Thyroid gland (tissue), 4 donors: Measurements from ENCODE around the gene MYO15A. TPM values are rescaled to one million over a fixed set of nuclear protein-coding genes. Genes with fewer than 3 reads are reported as not detected.

Experiments
- DNase-seq, 2 donors: peaks; one replicate each; pipeline ENCODE4 v3.0.0-alpha.2; 2019
- H3K27ac ChIP-seq, 3 donors: fragments of 200-600 bp; sonication (generic); 1 replicate in 2 of 3; 2 replicates in 1 of 3; pipeline ENCODE4 v1.5.1; 2016 to 2019; ENCODE audit warnings: mild to moderate bottlenecking in 1 of 3, moderate library complexity in 1 of 3
- H3K27me3 ChIP-seq: fragments of 200-600 bp; sonication (generic); one replicate; pipeline ENCODE4 v1.5.1; 2019
- H3K36me3 ChIP-seq, 2 donors: fragments of 200-600 bp; sonication (generic); one replicate each; pipeline ENCODE4 v1.5.1; 2016 to 2019
- H3K4me1 ChIP-seq, 2 donors: fragments of 200-600 bp; sonication (generic); one replicate each; pipeline ENCODE4 v1.5.1; 2017 to 2019
- H3K4me3 ChIP-seq, 3 donors: fragments of 200-600 bp; sonication (generic); replicated peaks in 1 of 3; 1 replicate in 2 of 3; 2 replicates in 1 of 3; pipeline ENCODE4 v1.5.1; 2016; ENCODE audit warnings: mild to moderate bottlenecking in 1 of 3
- H3K9me3 ChIP-seq: fragments of 200-600 bp; sonication (generic); one replicate; pipeline ENCODE4 v1.5.1; 2017
- POLR2A ChIP-seq, 2 donors: fragments of 450-650 bp; IDR thresholded peaks; one replicate each; pipeline ENCODE4 v1.6.1; 2017; ENCODE audit warnings: antibody characterized with exemption in 2 of 2, mild to moderate bottlenecking in 2 of 2, moderate library complexity in 1 of 2
- WGBS, 2 donors: methylation state at CpG; one replicate each; pipeline ENCODE4 v1.1.5; 2017; 5-methylcytosine and 5-hydroxymethylcytosine counted together
- intact Hi-C: fragments of 100-400 bp; cut with DNase I; formaldehyde crosslinking; loops from one replicate; pipeline ENCODE4 v1.15.1; 2023
- total RNA-seq, 4 donors: library from RNA; depleted of rRNA; stranded (reverse); fragments of >200 nt; gene quantifications; one replicate each; pipeline ENCODE4 v1.2.3, GENCODE V29; 2016
- TF ChIP-seq, protein P1 (sequence below), 6 experiments: fragments of 200-600 bp in 3 of 6; fragments of 450-650 bp in 3 of 6; sonication (generic) in 3 of 6; IDR thresholded peaks; one replicate each; pipeline ENCODE4 v1.5.1; 2016 to 2019; ENCODE audit warnings: antibody characterized with exemption in 6 of 6, mild to moderate bottlenecking in 2 of 6, inconsistent platforms in 1 of 6, moderate library complexity in 1 of 6

MYO15A gene
- total RNA-seq, 4 donors from 2014 or later = 1.3 to 3.6 (median 1.7) TPM

DNA sequence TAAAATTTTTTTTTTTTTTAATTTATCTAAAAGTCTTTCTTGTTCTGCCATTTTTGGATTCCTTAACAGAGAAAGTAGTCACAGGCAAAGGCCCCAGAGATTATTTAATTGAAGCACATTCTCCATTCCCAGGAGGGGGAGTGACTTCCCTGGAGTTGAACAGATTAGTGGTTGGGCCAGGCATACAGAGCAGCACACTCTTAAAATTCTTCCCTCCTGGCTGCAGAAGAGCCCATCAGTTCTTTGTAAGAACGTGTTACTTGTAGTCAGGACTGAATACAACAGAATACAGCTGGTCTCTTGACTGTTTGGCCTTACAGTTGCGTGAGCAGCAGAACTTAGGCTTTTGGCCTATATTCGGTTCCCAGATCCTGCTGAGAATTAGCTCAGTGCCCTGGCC lies 76.8 kb downstream of the MYO15A start:
- no peaks in the 10 kb centered on the region for H3K9me3 ChIP-seq
- intact Hi-C loops = no loop called here
- 11 to 13% methylated on average over 3 of the region's 3 CpGs for WGBS, 2 donors
- peak; percentile 23 to 27 for DNase-seq
- TF ChIP-seq POLR2A (IDR thresholded peaks at IDR 0.05) = no peak
- TF ChIP-seq, protein P1, sequence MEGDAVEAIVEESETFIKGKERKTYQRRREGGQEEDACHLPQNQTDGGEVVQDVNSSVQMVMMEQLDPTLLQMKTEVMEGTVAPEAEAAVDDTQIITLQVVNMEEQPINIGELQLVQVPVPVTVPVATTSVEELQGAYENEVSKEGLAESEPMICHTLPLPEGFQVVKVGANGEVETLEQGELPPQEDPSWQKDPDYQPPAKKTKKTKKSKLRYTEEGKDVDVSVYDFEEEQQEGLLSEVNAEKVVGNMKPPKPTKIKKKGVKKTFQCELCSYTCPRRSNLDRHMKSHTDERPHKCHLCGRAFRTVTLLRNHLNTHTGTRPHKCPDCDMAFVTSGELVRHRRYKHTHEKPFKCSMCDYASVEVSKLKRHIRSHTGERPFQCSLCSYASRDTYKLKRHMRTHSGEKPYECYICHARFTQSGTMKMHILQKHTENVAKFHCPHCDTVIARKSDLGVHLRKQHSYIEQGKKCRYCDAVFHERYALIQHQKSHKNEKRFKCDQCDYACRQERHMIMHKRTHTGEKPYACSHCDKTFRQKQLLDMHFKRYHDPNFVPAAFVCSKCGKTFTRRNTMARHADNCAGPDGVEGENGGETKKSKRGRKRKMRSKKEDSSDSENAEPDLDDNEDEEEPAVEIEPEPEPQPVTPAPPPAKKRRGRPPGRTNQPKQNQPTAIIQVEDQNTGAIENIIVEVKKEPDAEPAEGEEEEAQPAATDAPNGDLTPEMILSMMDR (IDR thresholded peaks at IDR 0.05) = no peak
- no peaks in the 10 kb centered on the region for H3K27me3 ChIP-seq
- H3K36me3 ChIP-seq = no peaks in the 10 kb centered on the region
- H3K27ac ChIP-seq = peak overlapping the region in 2 of 3 donors; percentile 50 to 97
- H3K4me3 ChIP-seq = peak overlapping the region in 2 of 3 donors; percentile 80 to 97
- peaks cover 59 to 62% of the 10 kb centered on the region in 2 donors for H3K4me1 ChIP-seq

DNA sequence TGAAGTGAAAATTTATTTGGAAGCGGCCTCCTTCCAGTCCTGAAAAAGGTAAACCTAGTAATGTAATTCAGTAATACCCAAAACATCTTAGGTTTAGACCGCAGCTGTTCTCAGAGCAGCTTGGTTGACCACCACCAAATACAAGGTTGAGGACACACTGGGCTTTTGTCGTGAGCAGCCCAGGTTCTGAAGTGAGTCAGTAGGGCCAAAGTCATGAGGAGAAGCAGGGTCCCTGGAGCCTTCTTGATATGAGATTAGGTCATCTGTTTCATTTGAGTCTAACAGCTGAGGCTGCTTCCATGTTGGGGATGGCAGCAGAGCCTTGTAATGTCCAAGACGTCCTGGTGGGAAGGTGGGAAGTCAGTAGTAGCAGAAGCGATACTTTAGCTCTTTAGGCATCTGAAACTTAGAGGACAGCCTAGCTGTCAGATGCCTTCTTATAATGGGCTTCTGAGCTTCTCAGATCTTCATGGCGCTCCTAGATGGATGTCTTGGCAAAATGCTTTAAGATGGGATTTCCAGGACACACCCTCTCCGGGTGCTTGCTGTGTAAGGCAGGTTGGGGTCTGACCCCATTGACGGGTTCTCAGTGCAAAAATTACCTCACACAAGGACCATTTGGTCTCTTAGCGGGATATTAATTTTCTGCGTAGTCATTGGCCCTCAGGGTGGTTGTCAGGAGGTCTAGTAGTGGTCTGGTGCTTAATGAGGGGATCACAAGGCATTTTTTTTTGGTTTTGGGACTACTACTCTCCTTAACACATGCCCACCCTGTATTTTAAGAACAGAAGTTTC lies 77.5 kb downstream of the MYO15A start:
- peaks cover 65 to 68% of the 10 kb centered on the region in 2 donors for H3K4me1 ChIP-seq
- H3K9me3 ChIP-seq = no peaks in the 10 kb centered on the region
- intact Hi-C loops = no loop called here
- H3K27ac ChIP-seq = peak overlapping the region in 2 of 3 donors; percentile 50 to 97
- no peak for TF ChIP-seq POLR2A (IDR thresholded peaks at IDR 0.05)
- TF ChIP-seq, protein P1 (IDR thresholded peaks at IDR 0.05) = no peak
- DNase-seq = no peak
- 46 to 49% methylated on average over 10 of the region's 10 CpGs for WGBS, 2 donors
- H3K4me3 ChIP-seq = peak overlapping the region; percentile 4 to 97 (median 6)
- H3K27me3 ChIP-seq = no peaks in the 10 kb centered on the region
- H3K36me3 ChIP-seq = no peaks in the 10 kb centered on the region

DNA sequence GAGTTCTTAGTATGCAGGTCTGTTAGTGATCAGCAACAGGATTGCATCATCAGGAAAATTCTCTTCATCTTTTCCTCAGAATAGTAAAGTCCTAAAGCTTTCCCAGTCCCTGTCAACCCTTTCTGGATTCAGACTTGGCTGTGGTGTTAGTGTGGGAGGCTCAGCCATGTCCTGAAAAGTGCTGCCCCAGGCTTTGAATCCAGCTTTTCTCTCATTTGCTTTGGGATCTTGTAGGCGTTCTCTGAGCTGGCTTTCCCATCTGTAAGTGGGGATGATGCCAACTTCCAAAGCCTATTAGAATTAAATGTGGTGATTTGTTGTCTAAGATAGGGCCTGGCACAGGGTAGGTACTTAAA lies 78.0 kb downstream of the MYO15A start:
- peaks cover 71 to 74% of the 10 kb centered on the region in 2 donors for H3K4me1 ChIP-seq
- intact Hi-C loops = no loop called here

DNA sequence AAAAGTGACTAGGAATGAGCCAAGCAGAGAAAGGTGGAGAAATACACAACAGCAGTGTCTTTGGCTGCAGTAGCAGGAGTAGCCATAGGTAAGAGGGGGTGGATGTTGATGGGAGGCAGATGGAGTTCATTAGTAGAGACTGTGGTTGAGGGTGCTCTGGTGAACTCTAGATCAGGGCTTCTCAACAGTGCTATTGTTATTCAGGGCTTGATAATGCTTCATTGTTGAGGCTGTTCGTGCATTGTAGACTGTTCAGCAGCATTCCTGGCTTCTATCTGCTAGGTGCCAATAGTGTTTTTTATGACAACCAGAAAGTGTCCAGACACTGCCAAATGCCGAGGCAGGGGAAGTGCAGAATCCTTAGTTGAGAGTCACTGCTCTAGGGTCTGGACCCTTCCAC lies 78.7 kb downstream of the MYO15A start:
- WGBS, 2 donors = 5 to 14% methylated on average over 2 of the region's 2 CpGs
- no peaks in the 10 kb centered on the region for H3K27me3 ChIP-seq
- intact Hi-C loops = no loop called here
- H3K9me3 ChIP-seq = no peaks in the 10 kb centered on the region
- peaks cover 71 to 76% of the 10 kb centered on the region in 2 donors for H3K4me1 ChIP-seq
- TF ChIP-seq, protein P1 (IDR thresholded peaks at IDR 0.05) = no peak
- no peak for TF ChIP-seq POLR2A (IDR thresholded peaks at IDR 0.05)
- H3K4me3 ChIP-seq = peak overlapping the region in 2 of 3 donors; percentile 12 to 97
- H3K27ac ChIP-seq = peak overlapping the region in 2 of 3 donors; percentile 8 to 97
- H3K36me3 ChIP-seq = no peaks in the 10 kb centered on the region
- no peak for DNase-seq

More for the DNA sequence above, 78.0 kb downstream of the MYO15A start:
- H3K36me3 ChIP-seq = no peaks in the 10 kb centered on the region
- no peaks in the 10 kb centered on the region for H3K9me3 ChIP-seq
- H3K27ac ChIP-seq = peak overlapping the region; percentile 17 to 97 (median 50)
- no peaks in the 10 kb centered on the region for H3K27me3 ChIP-seq
- WGBS, 2 donors = 30 to 47% methylated on average over 1 of the region's 1 CpG
- DNase-seq = no peak
- no peak for TF ChIP-seq POLR2A (IDR thresholded peaks at IDR 0.05)
- TF ChIP-seq, protein P1 (IDR thresholded peaks at IDR 0.05) = no peak
- H3K4me3 ChIP-seq = peak overlapping the region; percentile 4 to 97 (median 12)
